Sigmoid colon (tissue), 4 donors: ENCODE data around the gene CCDC38.

Experiments
- CTCF ChIP-seq, 4 experiments: fragments of 450-650 bp in 3 of 4; fragments of 200-600 bp in 1 of 4; IDR thresholded peaks; one replicate each; pipeline ENCODE4 v1.5.1; 2016 to 2019; ENCODE audit warnings: antibody characterized with exemption in 4 of 4, mild to moderate bottlenecking in 3 of 4, moderate library complexity in 2 of 4
- POLR2AphosphoS5 ChIP-seq, 4 donors: sonication (generic); formaldehyde crosslinking; IDR thresholded peaks; one replicate each; pipeline ENCODE4 v1.6.1; 2017; ENCODE audit warnings: antibody characterized with exemption in 4 of 4

- TF ChIP-seq POLR2AphosphoS5 (IDR thresholded peaks at IDR 0.05) (peak in 3 of 4 donors; percentile 35 to 41 (median 37)), CTCF (IDR thresholded peaks at IDR 0.05) (no peak)
These were observed at the start of gene CCDC38 for GRCh38 chr12:95942524-95943329.
